ENCODE data around the gene HMCN1.

Gene HMCN1

GRCh38 chr1:185733818-185734735, at the start of gene HMCN1:
HMCN1 (plus strand) TSS chr1:185734391; CDS start chr1:185734780, 389 bp downstream.
- DNase-seq: peak; percentile 14

GRCh38 chr1:185686821-185687778, 47.1 kb upstream of the HMCN1 start:
- DNase-seq: no peak

- DNase-seq: no peak
Measured at GRCh38 chr1:185690527-185690926, 43.7 kb upstream of the HMCN1 start.

- DNase-seq: no peak
Measured at GRCh38 chr1:185693654-185694053, 40.5 kb upstream of the HMCN1 start.

GRCh38 chr1:185694081-185694480, 40.1 kb upstream of the HMCN1 start:
- no peak for DNase-seq

GRCh38 chr1:185695299-185695698, 38.9 kb upstream of the HMCN1 start:
- no peak for DNase-seq

- DNase-seq: no peak
Measured at GRCh38 chr1:185696422-185697150, 37.6 kb upstream of the HMCN1 start.

- no peak for DNase-seq
Measured at GRCh38 chr1:185699874-185700273, 34.3 kb upstream of the HMCN1 start.

GRCh38 chr1:185701650-185702049, 32.5 kb upstream of the HMCN1 start:
- no peak for DNase-seq

- no peak for DNase-seq
Measured at GRCh38 chr1:185704181-185704580, 30.0 kb upstream of the HMCN1 start.

GRCh38 chr1:185716095-185716494, 18.1 kb upstream of the HMCN1 start:
- no peak for DNase-seq

- no peak for DNase-seq
Measured at GRCh38 chr1:185719021-185719420, 15.2 kb upstream of the HMCN1 start.

- peak; percentile 17 for DNase-seq
Measured at GRCh38 chr1:185720633-185721272, 13.4 kb upstream of the HMCN1 start.

- no peak for DNase-seq
Measured at GRCh38 chr1:185721553-185721952, 12.6 kb upstream of the HMCN1 start.

GRCh38 chr1:185722098-185722497, 12.1 kb upstream of the HMCN1 start:
- no peak for DNase-seq

GRCh38 chr1:185727726-185728125, 6.5 kb upstream of the HMCN1 start:
- DNase-seq: no peak

- DNase-seq: no peak
Measured at GRCh38 chr1:185731446-185731845, 2.7 kb upstream of the HMCN1 start.

- no peak for DNase-seq
Measured at GRCh38 chr1:185732951-185733350, 1.2 kb upstream of the HMCN1 start.

GRCh38 chr1:185734929-185735700, 924 bp downstream of the HMCN1 start:
- no peak for DNase-seq

- no peak for DNase-seq
Measured at GRCh38 chr1:185735701-185736064, 1.5 kb downstream of the HMCN1 start.

- no peak for DNase-seq
Measured at GRCh38 chr1:185739967-185740366, 5.8 kb downstream of the HMCN1 start.

- DNase-seq: no peak
Measured at GRCh38 chr1:185741551-185741950, 7.4 kb downstream of the HMCN1 start.
